HepG2 (cell line): Measurements from ENCODE around the gene METTL1. TPM values are rescaled to one million over a fixed set of nuclear protein-coding genes. Genes with fewer than 3 reads are reported as not detected.

Experiments
- ATAC-seq: fragments of 200-7000 bp; cut with Tn5 transposase; 3 replicates; pipeline ENCODE4 v1.9.1; 2020; ENCODE audit warnings: mild to moderate bottlenecking, moderate library complexity
- BruUV-seq: library from RNA; stranded (reverse); fragments of 400-500 nt; replicated peaks from 2 replicates; lab custom pipeline; 2021; lab: Mats Ljungman, UMichigan
- CTCF ChIA-PET: fragments of 300-600 bp; formaldehyde crosslinking; extraction: SDS; loops from one replicate; lab custom pipeline; 2021; ENCODE audit warnings: low total read pairs, inconsistent platforms, low intra/inter-chr PET ratio; lab: Yijun Ruan, JAX
- POLR2A ChIA-PET: fragments of 350-600 bp; sonication (Branson Sonifier 250); formaldehyde crosslinking; loops from one replicate; lab custom pipeline; 2020; ENCODE audit warnings: antibody characterized with exemption, inconsistent platforms; lab: Yijun Ruan, JAX
- DNase-seq: peaks from one replicate; pipeline ENCODE4 v3.0.0-alpha.2; 2015; ENCODE audit warnings: low spot score
- FAIRE-seq: peaks from 3 replicates; lab custom pipeline; 2011; peaks lifted over from hg19 to GRCh38; lab: Jason Lieb, UNC
- H2AFZ ChIP-seq: one replicate; pipeline ENCODE4 v1.6.1; 2011; ENCODE audit warnings: low read length, inconsistent platforms
- H3K27ac ChIP-seq: fragments of 300-600 bp; 3 replicates; pipeline ENCODE4 v1.8.0; 2011; ENCODE audit warnings: mixed run types, mild to moderate bottlenecking, mixed read lengths, low read length, inconsistent platforms; ENCODE audit not compliant: insufficient read depth; ENCODE audit errors: extremely low read length
- H3K27me3 ChIP-seq, 2 experiments: fragments of 200-600 bp in 1 of 2; 2 replicates in 1 of 2; 3 replicates in 1 of 2; pipeline versions ENCODE4 v1.6.0 to v1.8.0; 2011; ENCODE audit warnings: low read length in 2 of 2, mild to moderate bottlenecking in 2 of 2, moderate library complexity in 2 of 2, inconsistent platforms in 1 of 2; ENCODE audit not compliant: insufficient read depth in 2 of 2, control insufficient read depth in 1 of 2
- H3K36me3 ChIP-seq, 2 experiments: fragments of 200-600 bp in 1 of 2; replicated peaks in 1 of 2; 2 replicates in 1 of 2; 3 replicates in 1 of 2; pipeline versions ENCODE4 v1.5.1 to v1.8.0; 2011; ENCODE audit warnings: low read length in 2 of 2, inconsistent platforms in 1 of 2; ENCODE audit not compliant: insufficient read depth in 2 of 2, control insufficient read depth in 1 of 2
- H3K4me1 ChIP-seq: 2 replicates; pipeline ENCODE4 v1.5.1; 2012; ENCODE audit warnings: low read length, inconsistent platforms; ENCODE audit not compliant: insufficient read depth
- H3K4me2 ChIP-seq: 2 replicates; pipeline ENCODE4 v1.6.0; 2011; ENCODE audit warnings: low read depth, low read length, inconsistent platforms
- H3K4me3 ChIP-seq, 3 experiments: fragments of 200-600 bp in 1 of 3; sonication (generic), shearing (Covaris generic) in 1 of 3; replicated peaks in 1 of 3; 2 replicates each; pipeline ENCODE4 v1.5.1; 2011 to 2016; ENCODE audit warnings: low read length in 3 of 3, inconsistent platforms in 2 of 3, low read depth in 2 of 3, mild to moderate bottlenecking in 2 of 3, control low read depth in 1 of 3, mixed read lengths in 1 of 3; ENCODE audit not compliant: insufficient read depth in 1 of 3
- H3K79me2 ChIP-seq: one replicate; pipeline ENCODE4 v1.6.1; 2011; ENCODE audit warnings: low read length, inconsistent platforms; ENCODE audit not compliant: insufficient read depth
- H3K9ac ChIP-seq: 2 replicates; pipeline ENCODE4 v1.6.0; 2011; ENCODE audit warnings: mild to moderate bottlenecking, low read depth, low read length, inconsistent platforms; ENCODE audit not compliant: insufficient read depth
- H3K9me3 ChIP-seq: 2 replicates; pipeline ENCODE4 v1.5.1; 2012; ENCODE audit warnings: mild to moderate bottlenecking, low read length
- H4K20me1 ChIP-seq: 2 replicates; pipeline ENCODE4 v1.6.0; 2011; ENCODE audit warnings: inconsistent platforms, mild to moderate bottlenecking, low read length, moderate library complexity; ENCODE audit not compliant: insufficient read depth
- AGO2 ChIP-seq: fragments of 200-400 bp; formaldehyde crosslinking; optimal IDR thresholded peaks from 2 replicates; pipeline ENCODE3; 2017; ENCODE audit warnings: mild to moderate bottlenecking, low read depth, low read length, moderate library complexity
- POLR2G ChIP-seq: fragments of 200-400 bp; formaldehyde crosslinking; IDR thresholded peaks from 2 replicates; pipeline ENCODE4 v1.6.1; 2018; ENCODE audit warnings: mild to moderate bottlenecking, low read depth, low read length, moderate library complexity
- WGBS: methylation state at CpG from one replicate; pipeline ENCODE4 v1.1.6; 2017; ENCODE audit warnings: low lambda C conversion rate; 5-methylcytosine and 5-hydroxymethylcytosine counted together
- in situ Hi-C: cut with HindIII; loops from 2 replicates; pipeline ENCODE4 v1.10.0; 2017; ENCODE audit warnings: low pct_unique_long_range_greater_than_20kb; ENCODE audit not compliant: extremely low pct_ligation_motif_present
- intact Hi-C: fragments of 100-400 bp; cut with micrococcal nuclease; formaldehyde crosslinking; loops from one replicate; pipeline ENCODE4 v1.10.0; 2022; ENCODE audit not compliant: unreplicated experiment
- polyA plus RNA-seq, 8 experiments: library from polyadenylated mRNA; depleted of rRNA in 3 of 8; stranded (reverse) in 7 of 8; unstranded in 1 of 8; fragments of >200 nt; fragmentation: Illumina TruSeq in 4 of 8; extraction: Trizol in 4 of 8; gene quantifications; 2 replicates each; pipeline versions ENCODE4 v1.2.1 to v1.2.3, GENCODE V29; 2011 to 2016; ENCODE audit warnings: low read depth in 4 of 8, missing spikeins in 1 of 8, mixed read lengths in 1 of 8; ENCODE audit not compliant: insufficient read depth in 1 of 8
- total RNA-seq, 5 experiments: library from RNA; depleted of rRNA; stranded (reverse); fragments of >200 nt; fragmentation: Illumina TruSeq; extraction: Trizol; gene quantifications; 2 replicates each; pipeline ENCODE4 v1.2.3, GENCODE V29; 2016; ENCODE audit warnings: low read depth in 1 of 5
- TF ChIP-seq, protein P1 (sequence below): sonication (generic); IDR thresholded peaks from 2 replicates; pipeline ENCODE4 v1.6.1; 2016; ENCODE audit warnings: low read depth, borderline replicate concordance
- TF ChIP-seq, protein P2 (sequence below): sonication (generic); formaldehyde crosslinking; IDR thresholded peaks from 2 replicates; pipeline ENCODE4 v1.4.0; 2020; ENCODE audit warnings: missing genetic modification reagents, low read depth, mild to moderate bottlenecking, borderline replicate concordance

The METTL1 gene
- total and polyA plus RNA-seq, 2 of the 13 experiments (the other 11 are each of a cell fraction or from before 2014, with no cell fraction given): 34.7 to 36.9 TPM

DNA sequence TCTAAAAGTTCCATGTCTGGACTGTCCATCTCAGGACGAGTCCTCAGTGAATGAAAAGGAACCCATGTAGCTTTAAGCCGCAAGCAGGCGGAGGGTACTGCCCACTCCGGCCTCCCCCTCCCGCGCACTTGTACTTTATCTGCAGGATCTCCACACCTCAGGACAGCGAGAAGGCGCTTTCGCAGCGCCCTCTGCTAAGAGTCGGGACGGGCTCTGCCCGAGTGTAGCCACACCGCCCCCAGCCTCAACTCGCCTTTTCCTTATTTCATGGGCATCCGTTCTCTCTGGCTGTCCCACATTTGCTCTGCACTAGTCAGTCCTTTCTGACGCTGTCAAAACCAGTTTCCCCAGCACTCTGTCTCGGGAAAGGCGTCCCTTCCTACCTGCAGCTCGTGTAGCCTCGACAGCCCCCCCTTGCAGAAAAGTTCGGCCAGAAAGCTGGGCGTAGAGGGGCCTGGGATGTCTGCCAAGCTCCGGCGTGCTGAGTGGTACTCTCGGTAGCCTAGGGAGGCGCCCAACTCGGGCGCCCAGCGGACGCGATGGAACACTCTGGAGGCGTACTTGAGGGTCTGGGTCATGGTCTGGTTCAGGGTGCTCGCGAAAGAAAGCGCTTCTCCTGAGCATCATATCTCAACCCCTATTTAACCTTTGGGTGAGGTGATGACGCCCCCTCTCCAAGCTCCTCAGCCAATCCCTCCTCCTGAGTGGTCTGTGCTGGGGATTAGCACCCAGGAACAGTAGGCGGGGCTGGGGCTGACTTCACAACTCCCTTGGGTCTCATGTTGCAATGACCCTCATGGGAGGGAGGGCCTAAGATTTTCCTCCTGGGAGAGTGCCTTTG is 5.2 kb downstream of the METTL1 start, which contains the start of gene CYP27B1:
Gene CYP27B1, minus strand, starts transcription at position 615 of the 841 bp plus-strand sequence. Its CDS starts 37 bp downstream, at position 578.
- in situ Hi-C loops: no loop called here
- intact Hi-C loops: no loop called here
- TF ChIP-seq, protein P1, sequence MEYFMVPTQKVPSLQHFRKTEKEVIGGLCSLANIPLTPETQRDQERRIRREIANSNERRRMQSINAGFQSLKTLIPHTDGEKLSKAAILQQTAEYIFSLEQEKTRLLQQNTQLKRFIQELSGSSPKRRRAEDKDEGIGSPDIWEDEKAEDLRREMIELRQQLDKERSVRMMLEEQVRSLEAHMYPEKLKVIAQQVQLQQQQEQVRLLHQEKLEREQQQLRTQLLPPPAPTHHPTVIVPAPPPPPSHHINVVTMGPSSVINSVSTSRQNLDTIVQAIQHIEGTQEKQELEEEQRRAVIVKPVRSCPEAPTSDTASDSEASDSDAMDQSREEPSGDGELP: no peak
- 0 out of 2 replicates have a peak, but pooled peaks have one; percentile 37 for TF ChIP-seq POLR2G
- TF ChIP-seq, protein P2, sequence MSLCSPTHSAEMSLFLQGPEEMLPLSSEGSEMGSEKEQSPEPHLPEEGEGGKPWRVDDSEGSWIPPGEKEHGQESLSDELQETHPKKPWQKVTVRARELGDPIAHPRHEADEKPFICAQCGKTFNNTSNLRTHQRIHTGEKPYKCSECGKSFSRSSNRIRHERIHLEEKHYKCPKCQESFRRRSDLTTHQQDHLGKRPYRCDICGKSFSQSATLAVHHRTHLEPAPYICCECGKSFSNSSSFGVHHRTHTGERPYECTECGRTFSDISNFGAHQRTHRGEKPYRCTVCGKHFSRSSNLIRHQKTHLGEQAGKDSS: no peak
- TF ChIP-seq AGO2: peak; percentile 81
- TF ChIP-seq, all 625 proteins: peak for 2
- Histone ChIP-seq H3K4me3 (peak within 1 kb of the TSS; percentile 53 to 78 (median 60); a peak in 5 of 6 replicates), H3K4me2 (peak within 1 kb of the TSS; percentile 95), H3K27me3 (peaks cover 0 to 6% of the 10 kb centered on the region in 2 experiments; a peak in 2 of 5 replicates), H3K27ac (no peak within 1 kb of the TSS), H2AFZ (no peak within 1 kb of the TSS), H4K20me1 (no peaks in the 10 kb centered on the region), H3K9ac (peak within 1 kb of the TSS; percentile 50; the same call in 1 of the 2 replicates), H3K36me3 (peaks cover 14 to 18% of the 10 kb centered on the region in 2 experiments), H3K79me2 (peaks cover 13% of the 10 kb centered on the region), H3K4me1 (peaks cover 38% of the 10 kb centered on the region), H3K9me3 (no peaks in the 10 kb centered on the region)
- ChIA-PET POLR2A (interaction anchor here (2.0 kb wide), 1 partner anchor 10 kb away, joined by 9 read pairs; no protein-coding TSS in a partner anchor), CTCF (no interaction called here)
- DNase-seq (no peak), FAIRE-seq (no peak), ATAC-seq (no peak)
- 88% methylated on average over 30 of the region's 38 CpGs for WGBS
- BruUV-seq: no TSS peak
